GM19372 (cell line): Measurements from ENCODE around the gene VTI1A.

Experiments
- ATAC-seq: cut with Tn5 transposase; IDR thresholded peaks from one replicate; pipeline ENCODE4 v1.9.1; 2021; ENCODE audit warnings: mild to moderate bottlenecking, low read depth, moderate library complexity; ENCODE audit not compliant: unreplicated experiment

The VTI1A gene

DNA sequence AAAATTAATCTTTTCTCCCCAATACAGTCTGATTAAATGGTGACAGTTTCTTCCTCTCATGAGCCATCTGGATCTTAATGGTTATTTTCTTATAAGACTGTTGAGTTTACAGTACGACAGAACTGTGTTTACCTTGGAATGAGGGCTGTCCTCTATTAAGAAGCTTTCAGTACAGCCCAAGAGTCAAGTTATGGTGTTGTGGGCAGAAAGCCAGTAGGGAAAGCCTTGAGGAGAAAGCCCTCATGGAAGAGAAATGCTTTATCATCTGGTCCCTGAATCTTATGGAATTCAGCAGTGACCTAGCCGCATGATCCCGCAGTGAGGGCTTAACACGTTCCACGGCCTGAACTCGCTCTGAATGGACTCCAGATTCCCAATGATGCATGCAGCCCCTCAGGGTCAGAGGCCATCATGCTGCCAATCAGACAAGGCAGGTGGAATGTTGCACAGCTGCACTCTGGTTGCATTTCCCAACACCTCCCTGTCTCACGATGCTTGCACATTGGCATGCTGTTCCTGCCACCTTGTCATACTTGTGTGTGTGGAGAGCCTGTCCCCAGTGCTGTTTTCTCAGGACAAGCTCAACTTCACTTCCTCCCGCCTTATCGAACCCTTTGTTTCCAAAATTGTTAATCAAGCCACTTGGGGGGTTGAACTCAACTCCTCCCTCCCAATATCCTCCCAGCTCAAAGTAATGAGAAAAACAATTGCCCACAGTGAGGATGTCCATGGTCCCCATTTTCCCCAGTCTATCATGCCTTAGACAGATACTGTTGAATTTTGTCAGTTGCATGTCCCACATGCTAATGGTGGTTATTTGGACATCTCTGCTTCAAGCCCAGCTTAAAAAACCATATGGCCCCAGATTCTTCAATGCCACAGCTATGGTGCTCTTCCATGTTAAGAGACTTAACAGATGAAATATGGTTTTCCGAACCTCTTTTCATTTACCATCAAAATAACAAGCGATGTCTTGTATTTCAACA, 291.9 kb downstream of the VTI1A start:
- no peak for ATAC-seq

DNA sequence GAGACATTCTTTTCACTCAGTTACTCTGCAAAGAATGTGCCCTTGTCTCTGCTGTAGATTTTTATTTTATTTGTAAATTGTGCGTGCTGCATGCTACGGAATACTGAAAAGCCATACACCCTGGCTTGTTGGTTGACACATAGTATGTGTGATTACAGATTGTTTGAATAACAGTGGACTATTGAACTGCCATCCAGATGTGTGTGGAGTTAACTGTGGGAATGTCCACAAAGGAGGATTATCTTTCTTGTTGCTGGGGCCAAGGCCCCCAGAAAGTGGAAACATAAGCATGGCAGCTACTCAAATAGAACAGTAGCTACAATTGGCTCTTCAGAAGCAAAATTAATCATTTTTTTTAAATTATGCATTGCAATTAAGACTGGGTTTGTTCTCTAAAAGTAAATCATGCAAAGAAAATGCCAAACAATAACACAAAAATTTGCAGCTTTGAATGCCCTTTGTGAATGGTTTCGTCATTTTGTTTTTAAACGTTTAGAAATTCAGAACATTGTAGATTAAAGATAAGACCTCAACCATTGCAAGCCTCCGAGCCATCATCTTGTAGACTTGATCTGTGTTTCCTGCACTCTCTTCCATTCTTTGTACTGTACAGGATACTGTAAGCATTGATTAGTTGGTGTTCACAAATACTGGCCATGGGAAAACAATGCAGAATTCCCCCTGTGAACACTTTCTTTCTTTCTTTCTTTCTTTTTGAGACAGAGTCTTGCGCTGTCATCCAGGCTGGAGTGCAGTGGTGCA, 292.8 kb downstream of the VTI1A start:
- ATAC-seq = no peak

DNA sequence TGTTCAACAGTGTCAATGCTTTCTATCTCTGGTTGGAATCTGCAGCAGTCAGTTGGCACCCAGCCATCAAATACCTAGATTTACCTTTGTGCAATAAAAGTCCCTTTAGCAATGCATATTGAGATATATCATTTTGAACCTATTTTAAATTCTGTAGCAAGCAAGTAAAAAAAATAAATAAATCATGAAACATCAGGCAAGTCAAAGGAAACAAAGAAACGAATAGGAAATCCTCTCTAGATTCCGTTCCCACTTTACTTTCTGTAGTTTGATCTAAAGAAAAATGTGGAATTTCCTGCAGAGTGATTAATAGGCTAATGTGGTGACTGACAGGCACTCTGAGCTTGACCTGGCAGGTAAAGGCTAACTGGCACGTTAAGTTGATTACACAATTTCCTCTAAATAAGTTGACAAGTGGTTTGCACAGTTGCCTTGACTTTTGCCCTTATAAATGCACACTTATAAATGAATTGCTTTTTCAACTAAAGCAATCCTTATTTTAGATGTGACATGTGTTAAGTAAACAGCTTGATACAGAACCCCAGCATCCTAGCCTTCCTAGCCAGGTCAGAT, 294.9 kb downstream of the VTI1A start:
- ATAC-seq = no peak

DNA sequence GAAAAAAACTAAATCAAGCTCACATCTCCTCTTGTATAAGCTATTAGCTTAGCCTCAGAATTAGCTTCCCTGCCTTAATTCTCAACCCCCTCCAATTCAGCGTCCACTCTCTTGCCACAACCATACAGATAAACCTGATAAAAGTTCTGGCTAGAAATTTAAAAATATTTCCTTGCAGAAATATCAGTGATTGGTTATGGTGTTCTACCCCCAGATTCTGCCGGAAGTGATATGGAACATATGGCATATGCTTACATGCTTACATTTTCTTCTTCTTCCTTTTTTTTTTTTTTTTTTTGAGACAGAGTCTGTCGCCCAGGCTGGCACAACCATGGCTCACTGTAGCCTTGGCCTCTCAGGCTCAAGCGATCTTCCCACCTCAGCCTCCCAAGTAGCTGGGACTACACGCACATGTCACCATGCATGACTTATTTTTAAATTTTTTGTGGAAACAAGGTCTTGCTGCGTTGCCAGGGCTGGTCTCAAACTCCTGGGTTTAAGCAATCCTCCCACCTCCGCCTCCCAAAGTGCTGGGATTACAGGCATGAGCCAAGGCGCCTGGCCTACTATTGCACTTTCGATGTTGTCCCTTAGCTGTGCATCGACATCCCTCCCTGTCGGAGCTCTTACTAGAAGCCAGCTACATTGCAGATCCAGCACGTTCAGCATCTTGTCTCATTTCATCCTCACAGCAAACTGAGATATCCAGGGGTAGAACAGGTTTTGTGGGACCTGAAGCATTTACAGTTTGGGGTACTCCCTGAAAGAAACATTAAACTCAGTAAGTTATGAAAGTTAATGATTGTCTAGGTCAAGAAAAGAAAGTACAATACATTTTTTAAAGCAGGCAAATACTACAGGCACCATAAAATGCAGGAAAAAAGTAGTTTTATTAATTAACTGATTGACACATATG, 297.4 kb downstream of the VTI1A start:
- ATAC-seq = no peak

DNA sequence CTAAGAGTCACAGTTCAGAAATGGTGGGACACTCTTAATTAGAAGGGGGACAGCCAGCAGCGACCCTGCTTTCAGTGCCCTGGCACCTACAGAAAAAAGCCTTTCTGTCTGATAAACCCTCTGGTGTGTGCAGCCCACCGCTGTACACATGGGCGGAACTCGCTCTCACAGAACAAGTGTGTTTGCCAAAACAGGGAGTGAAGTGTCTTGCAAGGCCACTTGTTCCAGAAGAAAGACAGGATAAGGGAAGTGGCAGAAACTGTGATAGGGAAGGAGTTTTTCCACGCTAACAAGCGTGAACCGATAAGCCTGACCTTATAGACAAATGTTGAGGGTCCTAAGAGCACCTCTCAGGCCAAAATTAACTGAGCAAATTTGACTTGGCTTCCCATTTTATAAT, 299.3 kb downstream of the VTI1A start:
- ATAC-seq = no peak

DNA sequence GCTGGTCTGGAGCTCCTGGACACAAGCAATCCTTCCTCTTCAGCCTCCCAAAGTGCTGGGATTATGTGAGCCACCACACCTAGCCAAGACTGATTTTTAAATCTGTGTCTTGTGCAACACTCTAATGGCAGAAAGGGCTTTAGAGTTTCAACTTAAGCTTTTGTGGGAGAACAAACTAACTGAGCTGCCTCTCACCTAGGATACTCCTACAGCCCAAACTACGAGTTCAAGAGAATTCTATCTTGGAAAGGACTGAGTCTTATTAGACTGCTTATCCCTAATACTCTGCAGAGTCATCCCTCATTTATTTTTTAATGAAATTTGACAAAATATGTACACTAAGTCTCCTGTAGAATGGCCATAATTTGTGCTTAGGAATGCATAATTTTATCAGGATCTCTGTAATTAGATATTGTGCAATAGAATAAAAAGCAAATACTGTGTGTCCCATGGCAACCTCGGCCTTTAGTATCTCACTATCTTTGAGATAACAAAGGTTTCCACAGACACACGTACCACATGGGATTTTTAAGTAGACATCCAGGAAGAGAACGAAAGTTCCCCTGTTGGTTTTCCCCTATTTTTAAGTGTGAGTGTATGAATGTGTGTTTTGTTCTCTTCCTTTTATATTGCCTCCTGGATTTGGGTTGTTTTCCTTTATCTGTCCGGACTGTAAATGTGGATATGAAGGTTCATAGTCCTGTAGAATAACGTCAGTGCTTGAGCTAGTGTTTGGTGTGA, 303.6 kb downstream of the VTI1A start:
- no peak for ATAC-seq

DNA sequence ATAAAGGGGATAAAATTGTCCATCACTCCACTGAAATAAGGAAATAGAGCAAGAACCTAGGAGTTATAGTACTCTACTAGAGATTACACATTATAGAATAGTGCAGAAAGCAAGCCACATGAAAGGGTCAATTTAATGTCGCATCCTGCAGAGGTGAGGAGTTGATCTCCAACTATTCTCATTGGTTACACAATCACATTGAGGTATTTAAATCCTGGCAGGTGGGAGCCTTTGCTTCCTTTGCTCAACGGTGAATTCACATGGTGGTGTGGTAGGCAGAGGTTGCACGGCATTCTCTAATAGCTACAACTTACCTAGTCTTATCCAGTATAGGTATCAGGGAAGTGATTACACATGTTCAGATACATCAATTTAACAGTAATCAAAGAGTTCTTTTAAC, 304.6 kb downstream of the VTI1A start:
- ATAC-seq = no peak

DNA sequence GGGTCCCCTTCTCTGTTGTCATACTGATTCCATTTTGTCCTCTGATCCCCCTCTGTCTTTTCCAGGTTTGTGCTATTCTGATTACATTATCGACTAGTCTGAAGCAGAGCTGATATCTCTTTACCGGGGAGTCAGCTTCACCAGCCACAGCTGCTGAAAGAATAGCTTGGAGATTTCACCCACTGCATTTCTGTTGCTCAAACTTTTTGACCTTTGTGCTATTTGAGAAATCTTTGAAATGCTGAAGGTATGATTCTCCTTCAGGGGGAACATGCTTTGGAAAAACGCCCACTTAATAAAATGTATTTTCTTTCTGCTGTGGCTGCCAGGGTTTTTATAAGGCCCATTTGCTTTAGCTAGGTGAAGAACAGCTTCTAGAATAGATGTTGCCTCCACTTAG, 305.3 kb downstream of the VTI1A start:
- ATAC-seq = no peak

DNA sequence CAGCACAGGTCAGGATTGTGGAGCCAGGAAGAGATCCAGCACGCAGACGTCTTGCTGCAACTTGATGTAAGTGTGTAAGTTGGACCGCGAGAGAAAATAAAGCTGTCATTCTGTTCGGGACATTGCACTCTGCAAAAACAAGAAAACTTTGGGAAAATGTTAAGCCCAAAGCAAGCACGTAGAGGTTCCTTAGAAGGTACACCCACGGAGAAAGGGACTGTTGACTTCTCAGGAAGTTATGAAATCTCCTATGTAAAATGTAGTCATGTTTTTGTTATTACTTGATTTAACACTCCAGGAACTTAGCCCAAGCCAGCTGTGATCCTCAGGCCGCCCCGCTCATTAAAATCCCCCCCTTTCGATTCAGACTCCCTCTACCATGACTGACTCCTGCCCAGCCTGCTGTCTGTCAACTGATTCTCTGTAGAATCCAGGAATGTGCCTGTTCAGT, 307.0 kb downstream of the VTI1A start:
- no peak for ATAC-seq

DNA sequence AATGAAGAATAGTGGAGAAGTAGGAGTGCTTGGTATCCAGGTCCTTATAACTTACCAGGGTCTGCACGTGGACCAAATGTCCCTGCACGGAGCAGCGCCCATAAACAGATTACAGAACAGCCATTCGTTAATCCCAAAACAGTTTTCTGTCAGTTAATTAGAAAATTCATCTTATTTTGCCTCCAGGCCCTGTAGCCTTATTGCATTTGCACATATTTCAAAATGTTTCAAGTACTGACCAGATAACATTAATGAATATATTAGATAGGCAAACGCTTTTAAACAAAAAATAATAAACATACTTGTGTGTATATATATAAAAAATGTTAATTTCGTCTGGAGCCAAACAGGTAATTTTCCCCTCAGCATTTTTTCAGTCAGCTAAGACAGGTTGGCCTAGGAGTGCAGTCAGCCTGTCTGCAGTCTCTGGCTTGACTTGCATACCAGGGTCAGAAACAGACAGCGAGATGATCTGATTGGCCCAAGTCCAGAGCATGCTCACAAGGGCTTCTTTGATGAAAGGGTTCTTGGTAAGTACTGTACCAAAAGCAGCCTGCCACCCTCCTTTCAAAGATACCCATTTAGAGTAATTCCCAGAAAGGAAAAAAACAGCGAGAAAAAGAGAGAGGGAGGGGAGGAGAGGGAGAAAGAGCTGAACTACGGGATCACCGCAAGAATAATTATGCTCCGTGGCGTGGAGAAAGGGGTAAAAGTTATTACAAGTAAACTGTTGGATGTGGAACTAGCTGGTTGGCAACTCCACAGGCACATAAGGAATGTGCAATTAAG, 308.6 kb downstream of the VTI1A start:
- ATAC-seq = no peak

DNA sequence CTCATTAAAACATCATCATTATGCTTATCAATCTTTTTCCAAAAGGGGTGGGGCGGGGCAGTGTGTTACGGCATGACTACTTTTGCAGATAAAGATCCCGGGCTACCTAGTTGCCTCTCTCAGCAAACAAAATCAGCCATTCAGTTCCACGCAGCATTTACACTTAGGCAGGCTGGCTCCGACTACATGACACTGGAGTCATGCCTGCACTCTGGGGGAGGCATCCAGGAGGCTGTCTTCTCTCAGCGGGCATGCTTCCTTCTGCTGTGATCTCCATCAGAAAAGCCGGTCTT, 309.2 kb downstream of the VTI1A start:
- ATAC-seq = no peak

DNA sequence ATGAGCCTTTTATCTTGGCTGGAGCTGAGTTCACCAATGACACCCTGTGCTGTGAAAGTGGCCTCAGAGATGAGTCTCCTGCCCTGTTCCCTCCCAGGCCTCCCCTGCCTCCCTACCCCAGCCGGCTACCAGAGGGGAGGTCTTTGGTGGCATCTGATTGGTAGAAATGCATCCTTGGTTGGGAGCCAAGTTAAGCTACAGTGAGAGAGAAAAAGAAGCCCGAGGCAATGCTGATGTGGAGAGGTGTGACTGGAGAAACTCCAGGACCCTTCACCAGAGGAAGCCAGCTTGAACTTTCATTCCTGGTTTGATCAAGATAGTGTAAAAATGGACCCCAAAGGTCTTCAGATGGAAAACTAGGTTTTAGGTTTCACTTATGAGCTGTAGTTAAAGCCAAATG, 311.9 kb downstream of the VTI1A start:
- no peak for ATAC-seq

DNA sequence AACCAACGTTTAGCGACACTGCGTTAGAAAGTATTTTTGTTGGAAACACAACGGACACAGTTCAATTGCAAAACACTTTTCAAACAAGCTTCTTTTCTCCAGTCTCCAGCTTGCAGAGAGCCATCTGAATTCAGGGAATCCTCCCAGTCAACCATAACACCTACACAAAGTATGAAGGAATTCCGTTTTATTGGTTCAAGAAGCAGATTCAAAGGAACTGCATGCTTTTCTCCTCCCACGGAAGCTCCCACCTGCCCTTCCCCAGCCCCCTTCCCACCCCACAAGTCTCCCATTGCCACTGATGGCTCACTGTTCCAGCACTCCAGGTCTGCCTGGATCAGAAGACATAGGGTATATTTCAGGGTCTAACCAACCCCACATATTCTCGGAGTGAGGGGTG, 312.5 kb downstream of the VTI1A start:
- ATAC-seq = no peak

DNA sequence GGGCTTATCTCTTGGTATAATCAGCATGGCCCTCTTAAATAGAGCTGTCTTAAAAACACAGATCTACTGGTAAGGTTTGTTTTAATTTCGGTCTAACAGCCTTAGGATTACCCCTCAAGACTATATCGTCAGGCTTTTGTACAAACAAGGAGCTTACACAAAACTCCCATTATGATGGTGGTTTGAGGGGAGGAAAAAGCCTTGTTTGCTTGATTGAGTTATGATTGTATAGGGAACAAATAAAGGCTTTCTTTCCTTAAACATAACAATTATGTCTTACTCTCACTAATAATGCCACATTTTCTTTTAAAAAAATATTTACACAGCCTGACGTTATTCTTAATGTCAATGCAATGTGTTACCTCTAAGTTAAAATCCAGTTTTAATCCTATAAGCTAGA, 314.2 kb downstream of the VTI1A start:
- no peak for ATAC-seq

DNA sequence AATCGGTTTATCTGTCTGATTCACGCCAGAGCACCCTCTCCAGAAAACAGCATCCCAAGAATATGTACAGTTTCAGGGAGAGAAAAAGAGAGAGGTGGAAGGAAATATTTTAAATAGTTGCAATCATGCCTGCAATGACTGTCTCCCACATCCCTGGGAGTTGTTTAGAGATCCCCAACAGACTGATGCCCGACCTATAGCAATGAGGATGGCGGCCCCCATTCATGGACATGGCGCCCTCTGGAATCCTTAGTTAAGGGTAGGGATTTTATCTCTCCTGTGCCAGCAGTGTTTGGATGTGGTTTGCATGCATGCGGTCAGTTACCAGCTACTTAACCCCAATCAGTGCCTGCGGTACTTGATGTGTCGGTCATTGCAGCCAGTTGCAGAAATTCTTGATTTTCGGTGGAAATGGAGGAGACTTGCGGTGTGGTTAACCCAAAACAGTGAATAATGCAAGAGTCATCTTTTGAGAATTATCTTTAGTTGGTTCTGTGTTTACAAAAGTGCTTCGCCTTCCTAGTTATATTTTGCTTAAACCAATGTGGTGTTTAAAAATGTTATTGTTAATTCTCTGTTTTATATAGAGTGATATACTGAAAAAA, 317.0 kb downstream of the VTI1A start:
- no peak for ATAC-seq

DNA sequence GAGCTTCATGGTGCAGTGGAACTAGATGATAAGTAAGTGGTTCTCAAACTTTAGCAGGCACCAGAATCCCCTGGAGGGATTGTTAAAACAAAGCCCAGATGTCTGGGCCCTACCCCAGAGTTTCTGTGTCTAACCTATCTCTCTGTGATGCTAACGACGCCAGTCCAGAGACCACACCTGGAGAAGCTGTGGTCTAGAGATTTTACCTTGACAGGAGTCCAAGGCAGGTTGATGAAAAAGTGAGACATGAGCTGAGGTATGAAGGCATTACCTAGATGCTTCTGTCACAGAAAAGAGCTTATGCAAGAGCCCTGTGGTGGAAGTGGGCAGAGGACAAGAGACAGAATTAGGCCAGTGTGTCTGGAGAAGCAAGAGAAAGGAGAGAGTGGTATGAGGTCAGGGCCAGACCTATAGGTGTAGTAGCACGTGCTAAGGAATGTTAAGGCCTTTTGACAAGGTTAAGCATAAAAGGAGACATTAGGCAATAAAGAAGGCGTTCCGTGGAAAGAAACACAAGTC, 318.8 kb downstream of the VTI1A start:
- no peak for ATAC-seq

DNA sequence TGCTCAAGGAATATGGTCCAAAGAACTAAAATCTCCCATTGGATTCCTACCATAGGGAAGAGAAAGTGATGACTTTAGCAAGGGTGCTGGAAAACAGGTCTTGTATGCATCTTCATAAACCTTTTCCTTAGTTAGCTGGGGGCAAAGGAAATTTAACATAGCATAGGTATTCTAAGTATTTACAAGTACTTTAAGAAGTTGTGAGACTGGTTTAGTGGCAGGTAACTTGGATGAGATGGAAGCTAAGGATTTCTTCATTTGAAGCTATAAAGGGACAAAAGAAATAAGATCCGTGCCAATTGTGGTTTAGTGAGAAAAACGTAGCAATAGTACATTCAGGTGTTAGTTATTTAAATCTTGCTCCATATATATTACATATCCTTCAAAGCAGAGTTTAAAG, 319.6 kb downstream of the VTI1A start:
- ATAC-seq = no peak

DNA sequence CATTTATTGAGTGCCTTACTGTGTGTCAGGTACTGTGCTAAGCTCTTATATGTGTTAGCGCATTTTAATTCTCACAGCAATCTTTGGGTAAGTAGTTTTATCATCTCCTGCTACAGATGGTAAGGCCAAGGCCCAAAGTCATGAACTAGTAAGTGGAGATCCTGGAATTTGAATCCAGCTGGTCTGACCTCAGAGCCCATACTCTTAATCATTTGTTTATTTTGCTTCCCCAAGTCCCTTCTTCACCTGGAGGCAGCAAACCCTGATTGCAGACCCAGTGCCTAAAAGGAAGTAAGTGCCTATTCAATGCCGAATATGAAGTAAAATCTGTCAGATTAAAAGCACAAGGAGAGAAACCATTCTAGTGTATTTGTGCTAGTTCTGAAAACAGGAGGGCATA, 320.1 kb downstream of the VTI1A start:
- no peak for ATAC-seq
